K562 (cell line): ENCODE data around the gene RSAD1. TPM values are rescaled to one million over a fixed set of nuclear protein-coding genes. Genes with fewer than 3 reads are reported as not detected.
A peak's percentile ranks its signal among the peaks of the same experiment; 100 is the strongest.

ENCODE experiments used
- ATAC-seq: fragments of 200-7000 bp; cut with Tn5 transposase; 3 replicates; pipeline ENCODE4 v1.9.1; 2020; ENCODE audit warnings: moderate library complexity
- BruUV-seq: library from RNA; stranded (reverse); fragments of 400-500 nt; replicated peaks from 2 replicates; lab custom pipeline; 2021; lab: Mats Ljungman, UMichigan
- CTCF ChIA-PET: fragments of 300-600 bp; formaldehyde crosslinking; extraction: SDS; loops from one replicate; lab custom pipeline; 2021; ENCODE audit warnings: low intra/inter-chr PET ratio; lab: Yijun Ruan, JAX
- POLR2A ChIA-PET: fragments of 300-600, 350-650 bp; sonication (Branson Sonifier 250); formaldehyde crosslinking; extraction: SDS; loops from one replicate; lab custom pipeline; 2021; ENCODE audit warnings: antibody characterized with exemption, inconsistent platforms; lab: Yijun Ruan, JAX
- DNase-seq, 4 experiments: peaks; one replicate each; pipeline versions ENCODE4 v3.0.0 to v3.0.0-alpha.2; 2011 to 2018; ENCODE audit warnings: low spot score in 3 of 4, mixed read lengths in 3 of 4; ENCODE audit errors: extremely low read depth in 1 of 4
- FAIRE-seq: peaks from 2 replicates; lab custom pipeline; 2011; peaks lifted over from hg19 to GRCh38; lab: Jason Lieb, UNC
- H2AFZ ChIP-seq: 2 replicates; pipeline ENCODE4 v1.6.0; 2011; ENCODE audit warnings: low read depth, low read length, control low read depth, inconsistent platforms
- H3K27ac ChIP-seq: fragments of 200-600 bp; 3 replicates; pipeline ENCODE4 v1.8.0; 2011; ENCODE audit warnings: low read depth, mild to moderate bottlenecking, control low read depth, inconsistent platforms, low read length, moderate library complexity, mixed read lengths; ENCODE audit errors: extremely low read depth
- H3K27me3 ChIP-seq, 2 experiments: fragments of 300-600 bp in 1 of 2; 2 replicates in 1 of 2; 3 replicates in 1 of 2; pipeline versions ENCODE4 v1.6.0 to v1.8.0; 2011; ENCODE audit warnings: inconsistent platforms in 2 of 2, low read length in 2 of 2, mild to moderate bottlenecking in 1 of 2, mixed read lengths in 1 of 2, moderate library complexity in 1 of 2; ENCODE audit not compliant: control insufficient read depth in 2 of 2, insufficient read depth in 2 of 2
- H3K36me3 ChIP-seq: fragments of 300-600 bp; 3 replicates; pipeline ENCODE4 v1.8.0; 2011; ENCODE audit warnings: mild to moderate bottlenecking, low read length, inconsistent platforms; ENCODE audit not compliant: control insufficient read depth, insufficient read depth
- H3K4me1 ChIP-seq, 2 experiments: fragments of 200-600 bp in 1 of 2; replicated peaks in 1 of 2; 2 replicates in 1 of 2; 3 replicates in 1 of 2; pipeline versions ENCODE4 v1.5.1 to v1.8.0; 2011; ENCODE audit warnings: inconsistent platforms in 2 of 2, low read length in 2 of 2, mild to moderate bottlenecking in 1 of 2, mixed read lengths in 1 of 2, moderate library complexity in 1 of 2; ENCODE audit not compliant: control insufficient read depth in 2 of 2, insufficient read depth in 2 of 2
- H3K4me2 ChIP-seq: 2 replicates; pipeline ENCODE4 v1.6.1; 2011; ENCODE audit warnings: low read length, control low read depth, inconsistent platforms, mixed read lengths; ENCODE audit not compliant: insufficient read depth
- H3K4me3 ChIP-seq: fragments of 200-600 bp; sonication (generic), shearing (Covaris generic); 2 replicates; pipeline ENCODE4 v1.5.1; 2016; ENCODE audit warnings: control low read depth, inconsistent platforms
- H3K79me2 ChIP-seq: fragments of 200-600 bp; 3 replicates; pipeline ENCODE4 v1.8.0; 2011; ENCODE audit warnings: low read length, inconsistent platforms; ENCODE audit not compliant: control insufficient read depth, insufficient read depth
- H3K9ac ChIP-seq, 2 experiments: 2 replicates each; pipeline versions ENCODE4 v1.6.0 to v1.6.1; 2011; ENCODE audit warnings: low read depth in 2 of 2, low read length in 2 of 2, control low read depth in 1 of 2, inconsistent platforms in 1 of 2, mild to moderate bottlenecking in 1 of 2, mixed read lengths in 1 of 2; ENCODE audit not compliant: insufficient read depth in 1 of 2
- H3K9me1 ChIP-seq: one replicate; pipeline ENCODE4 v1.6.0; 2011; ENCODE audit warnings: inconsistent platforms, mild to moderate bottlenecking, low read length, moderate library complexity; ENCODE audit not compliant: control insufficient read depth, insufficient read depth
- H3K9me3 ChIP-seq: replicated peaks from 2 replicates; pipeline ENCODE4 v1.5.1; 2011; ENCODE audit warnings: low read depth, low read length, inconsistent platforms; ENCODE audit not compliant: control insufficient read depth, insufficient read depth
- H4K20me1 ChIP-seq: replicated peaks from 2 replicates; pipeline ENCODE4 v1.6.1; 2011; ENCODE audit warnings: low read length, inconsistent platforms, mixed read lengths; ENCODE audit not compliant: control insufficient read depth, insufficient read depth
- CXXC5 ChIP-seq: fragments of 250-450 bp; sonication (Bioruptor Pico); IDR thresholded peaks from 2 replicates; pipeline ENCODE4 v1.8.0; 2022; ENCODE audit warnings: inconsistent platforms, mild to moderate bottlenecking, moderate library complexity
- FOSL1 ChIP-seq: fragments of 200-800 bp; sonication (Bioruptor generic); conservative IDR thresholded peaks from 2 replicates; pipeline ENCODE4 v1.6.1; 2016; ENCODE audit warnings: missing genetic modification characterization, missing compliant biosample characterization
- FUS ChIP-seq: fragments of 200-400 bp; formaldehyde crosslinking; optimal IDR thresholded peaks from 2 replicates; pipeline ENCODE3; 2017; ENCODE audit warnings: low read depth, low read length
- NFE2 ChIP-seq: IDR thresholded peaks from 2 replicates; pipeline ENCODE4 v1.6.1; 2014; ENCODE audit warnings: antibody characterized with exemption, low read depth
- NFRKB ChIP-seq: fragments of 450-650 bp; IDR thresholded peaks from 2 replicates; pipeline ENCODE4 v1.6.1; 2016; ENCODE audit warnings: low read depth
- PRPF4 ChIP-seq: fragments of 200-400 bp; formaldehyde crosslinking; IDR thresholded peaks from one replicate; pipeline ENCODE4 v1.6.1; 2017; ENCODE audit warnings: low read length, low read depth, mild to moderate bottlenecking; ENCODE audit not compliant: insufficient read depth, poor library complexity, severe bottlenecking
- RBM14 ChIP-seq: fragments of 200-400 bp; formaldehyde crosslinking; IDR thresholded peaks from 2 replicates; pipeline ENCODE4 v1.6.1; 2018; ENCODE audit warnings: low read depth, mild to moderate bottlenecking, low read length, moderate library complexity, borderline replicate concordance; ENCODE audit not compliant: insufficient read depth
- RBM34 ChIP-seq: fragments of 200-400 bp; formaldehyde crosslinking; IDR thresholded peaks from 2 replicates; pipeline ENCODE4 v1.6.1; 2018; ENCODE audit warnings: low read length, borderline replicate concordance; ENCODE audit not compliant: insufficient read depth
- SMARCE1 ChIP-seq: fragments of 450-650 bp; IDR thresholded peaks from 2 replicates; pipeline ENCODE4 v1.7.1; 2016; ENCODE audit warnings: mild to moderate bottlenecking
- SOX6 ChIP-seq: fragments of 450-650 bp; IDR thresholded peaks from 2 replicates; pipeline ENCODE4 v1.6.1; 2014; ENCODE audit warnings: mild to moderate bottlenecking
- SP2 ChIP-seq: IDR thresholded peaks from 2 replicates; pipeline ENCODE4 v1.6.1; 2011; ENCODE audit warnings: mild to moderate bottlenecking, low read depth, low read length, moderate library complexity; ENCODE audit not compliant: poor library complexity, severe bottlenecking; ENCODE audit errors: extremely low read depth
- SRSF9 ChIP-seq: fragments of 200-400 bp; formaldehyde crosslinking; IDR thresholded peaks from 2 replicates; pipeline ENCODE4 v1.6.1; 2017; ENCODE audit warnings: low read depth, low read length, borderline replicate concordance
- ZNF133 ChIP-seq: fragments of 250-450 bp; sonication (Bioruptor Pico); IDR thresholded peaks from 2 replicates; pipeline ENCODE4 v1.4.0; 2020; ENCODE audit warnings: mild to moderate bottlenecking
- WGBS: fragments of 100-300 bp; shearing (Covaris generic); methylation state at CpG from one replicate; pipeline ENCODE4 v1.1.6; 2016; ENCODE audit warnings: low coverage, mixed read lengths; ENCODE audit not compliant: insufficient coverage; ENCODE audit errors: missing lambda C conversion rate; 5-methylcytosine and 5-hydroxymethylcytosine counted together
- in situ Hi-C: fragments of 300-500 bp; cut with MboI; formaldehyde crosslinking; loops from 4 replicates; pipeline ENCODE4 v1.15.0; 2018; ENCODE audit warnings: inconsistent platforms, mixed read lengths
- intact Hi-C: fragments of 100-400 bp; cut with micrococcal nuclease; formaldehyde crosslinking; loops from 2 replicates; pipeline ENCODE4 v1.14.2; 2022
- polyA plus RNA-seq, 8 experiments: library from polyadenylated mRNA; depleted of rRNA in 4 of 8; stranded (reverse) in 5 of 8; unstranded in 3 of 8; fragments of >200 nt; fragmentation: Nextera tagmentation in 2 of 8; fragmentation: Illumina TruSeq in 1 of 8; extraction: Ambion mirVana in 2 of 8; extraction: Trizol in 1 of 8; gene quantifications; 2 replicates each; pipeline versions ENCODE4 v1.2.1 to v1.2.3, GENCODE V29; 2011 to 2014; ENCODE audit warnings: inconsistent platforms in 1 of 8, missing spikeins in 1 of 8
- total RNA-seq, 7 experiments: library from RNA; depleted of rRNA in 6 of 7; stranded (reverse); fragments of >200 nt in 6 of 7; fragmentation: Illumina TruSeq in 2 of 7; extraction: Trizol in 2 of 7; gene quantifications; 2 replicates each; pipeline versions ENCODE4 v1.2.1 to v1.2.3, GENCODE V29; 2011 to 2021; ENCODE audit warnings: low replicate concordance in 1 of 7
- TF ChIP-seq, protein P1 (sequence below): sonication (generic); formaldehyde crosslinking; IDR thresholded peaks from 2 replicates; pipeline ENCODE4 v1.8.1; 2022; ENCODE audit warnings: missing genetic modification reagents
- TF ChIP-seq, protein P2 (sequence below): fragments of 250-450 bp; sonication (Bioruptor Pico); IDR thresholded peaks from 2 replicates; pipeline ENCODE4 v1.4.0; 2020

The RSAD1 gene
- total and polyA plus RNA-seq, 9 of the 15 experiments (the other 6 are each of a cell fraction or from before 2014, with no cell fraction given): 4.5 to 42.5 (median 26.8) TPM

DNA sequence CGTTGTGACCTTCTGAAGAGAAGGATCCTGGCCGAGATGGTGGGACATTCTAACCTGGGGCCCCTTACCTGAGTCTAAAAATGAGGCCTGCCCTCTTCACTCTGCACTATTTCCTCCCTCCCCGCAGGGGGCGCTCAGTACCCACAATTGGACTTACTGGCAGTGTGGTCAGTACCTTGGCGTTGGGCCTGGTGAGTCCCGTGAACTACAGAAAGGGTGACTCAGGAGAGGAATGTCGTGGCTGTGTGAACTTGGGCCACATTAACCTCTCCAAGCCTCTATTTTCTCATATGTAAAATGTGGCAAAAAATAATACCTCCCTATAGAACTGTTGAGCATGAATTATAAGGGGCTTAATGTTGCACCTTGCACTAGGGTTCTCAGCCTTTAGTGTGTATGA, 3.9 kb downstream of the RSAD1 start:
- Histone ChIP-seq H3K4me2 (no peak overlapping the region), H3K36me3 (peaks cover 53% of the 10 kb centered on the region), H3K9ac (peak overlapping the region in 1 of 2 experiments; percentile 82; a peak in 2 of 4 replicates), H2AFZ (peak overlapping the region; percentile 21; the same call in 1 of the 2 replicates), H3K27me3 (no peaks in the 10 kb centered on the region), H4K20me1 (no peaks in the 10 kb centered on the region), H3K4me1 (peaks cover 9 to 26% of the 10 kb centered on the region in 2 experiments; a peak in 4 of 5 replicates), H3K4me3 (no peak overlapping the region), H3K9me3 (no peaks in the 10 kb centered on the region), H3K9me1 (no peaks in the 10 kb centered on the region), H3K27ac (0 out of 3 replicates have a peak overlapping the region, but pooled peaks have one; percentile 9), H3K79me2 (peaks cover 18% of the 10 kb centered on the region)
- WGBS: under 1% methylated on average over 7 of the region's 7 CpGs
- intact Hi-C loops: loop anchor here (1.0 to 5.0 kb wide), 5 partner anchors 64 to 360 kb away; partner anchors contain the start of gene SPATA20
- CTCF ChIA-PET: interaction anchor here (0.7 to 1.2 kb wide), 7 partner anchors 64 to 359 kb away, joined by 3 to 6 read pairs (median 5); partner anchors contain the start of gene SPATA20
- ATAC-seq: peak; percentile 63
- no TSS peak for BruUV-seq
- POLR2A ChIA-PET: interaction anchor here (1.1 kb wide), 1 partner anchor 39 kb away, joined by 3 read pairs; no protein-coding TSS in a partner anchor
- peak; percentile 62 to 93 (median 71) for DNase-seq
- in situ Hi-C loops: no loop called here
- peak; percentile 91 for FAIRE-seq
- TF ChIP-seq PRPF4 (no peak), FOSL1 (peak; percentile 85), FUS (no peak), SP2 (no peak), SOX6 (peak; percentile 20; the same call in 1 of the 2 replicates), SMARCE1 (no peak; the same call in 1 of the 2 replicates), SRSF9 (no peak), RBM34 (no peak), RBM14 (no peak), NFE2 (peak; percentile 62), CXXC5 (CRISPR knock-in tag) (0 out of 2 replicates have a peak, but pooled peaks have one; percentile 11), NFRKB (no peak), ZNF133 (CRISPR knock-in tag) (no peak)
- TF ChIP-seq, protein P1, sequence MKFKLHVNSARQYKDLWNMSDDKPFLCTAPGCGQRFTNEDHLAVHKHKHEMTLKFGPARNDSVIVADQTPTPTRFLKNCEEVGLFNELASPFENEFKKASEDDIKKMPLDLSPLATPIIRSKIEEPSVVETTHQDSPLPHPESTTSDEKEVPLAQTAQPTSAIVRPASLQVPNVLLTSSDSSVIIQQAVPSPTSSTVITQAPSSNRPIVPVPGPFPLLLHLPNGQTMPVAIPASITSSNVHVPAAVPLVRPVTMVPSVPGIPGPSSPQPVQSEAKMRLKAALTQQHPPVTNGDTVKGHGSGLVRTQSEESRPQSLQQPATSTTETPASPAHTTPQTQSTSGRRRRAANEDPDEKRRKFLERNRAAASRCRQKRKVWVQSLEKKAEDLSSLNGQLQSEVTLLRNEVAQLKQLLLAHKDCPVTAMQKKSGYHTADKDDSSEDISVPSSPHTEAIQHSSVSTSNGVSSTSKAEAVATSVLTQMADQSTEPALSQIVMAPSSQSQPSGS: no peak
- TF ChIP-seq, protein P2, sequence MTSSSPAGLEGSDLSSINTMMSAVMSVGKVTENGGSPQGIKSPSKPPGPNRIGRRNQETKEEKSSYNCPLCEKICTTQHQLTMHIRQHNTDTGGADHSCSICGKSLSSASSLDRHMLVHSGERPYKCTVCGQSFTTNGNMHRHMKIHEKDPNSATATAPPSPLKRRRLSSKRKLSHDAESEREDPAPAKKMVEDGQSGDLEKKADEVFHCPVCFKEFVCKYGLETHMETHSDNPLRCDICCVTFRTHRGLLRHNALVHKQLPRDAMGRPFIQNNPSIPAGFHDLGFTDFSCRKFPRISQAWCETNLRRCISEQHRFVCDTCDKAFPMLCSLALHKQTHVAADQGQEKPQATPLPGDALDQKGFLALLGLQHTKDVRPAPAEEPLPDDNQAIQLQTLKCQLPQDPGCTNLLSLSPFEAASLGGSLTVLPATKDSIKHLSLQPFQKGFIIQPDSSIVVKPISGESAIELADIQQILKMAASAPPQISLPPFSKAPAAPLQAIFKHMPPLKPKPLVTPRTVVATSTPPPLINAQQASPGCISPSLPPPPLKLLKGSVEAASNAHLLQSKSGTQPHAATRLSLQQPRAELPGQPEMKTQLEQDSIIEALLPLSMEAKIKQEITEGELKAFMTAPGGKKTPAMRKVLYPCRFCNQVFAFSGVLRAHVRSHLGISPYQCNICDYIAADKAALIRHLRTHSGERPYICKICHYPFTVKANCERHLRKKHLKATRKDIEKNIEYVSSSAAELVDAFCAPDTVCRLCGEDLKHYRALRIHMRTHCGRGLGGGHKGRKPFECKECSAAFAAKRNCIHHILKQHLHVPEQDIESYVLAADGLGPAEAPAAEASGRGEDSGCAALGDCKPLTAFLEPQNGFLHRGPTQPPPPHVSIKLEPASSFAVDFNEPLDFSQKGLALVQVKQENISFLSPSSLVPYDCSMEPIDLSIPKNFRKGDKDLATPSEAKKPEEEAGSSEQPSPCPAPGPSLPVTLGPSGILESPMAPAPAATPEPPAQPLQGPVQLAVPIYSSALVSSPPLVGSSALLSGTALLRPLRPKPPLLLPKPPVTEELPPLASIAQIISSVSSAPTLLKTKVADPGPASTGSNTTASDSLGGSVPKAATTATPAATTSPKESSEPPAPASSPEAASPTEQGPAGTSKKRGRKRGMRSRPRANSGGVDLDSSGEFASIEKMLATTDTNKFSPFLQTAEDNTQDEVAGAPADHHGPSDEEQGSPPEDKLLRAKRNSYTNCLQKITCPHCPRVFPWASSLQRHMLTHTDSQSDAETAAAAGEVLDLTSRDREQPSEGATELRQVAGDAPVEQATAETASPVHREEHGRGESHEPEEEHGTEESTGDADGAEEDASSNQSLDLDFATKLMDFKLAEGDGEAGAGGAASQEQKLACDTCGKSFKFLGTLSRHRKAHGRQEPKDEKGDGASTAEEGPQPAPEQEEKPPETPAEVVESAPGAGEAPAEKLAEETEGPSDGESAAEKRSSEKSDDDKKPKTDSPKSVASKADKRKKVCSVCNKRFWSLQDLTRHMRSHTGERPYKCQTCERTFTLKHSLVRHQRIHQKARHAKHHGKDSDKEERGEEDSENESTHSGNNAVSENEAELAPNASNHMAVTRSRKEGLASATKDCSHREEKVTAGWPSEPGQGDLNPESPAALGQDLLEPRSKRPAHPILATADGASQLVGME (CRISPR knock-in tag): no peak
